HG03439 (cell line): Measurements from ENCODE around the gene GLG1.
"Not testable (repeated sequence)": the region's sequence is repeated elsewhere in the genome, so short reads cannot be mapped to it uniquely, and the experiment has no call there.

Experiments used
- ATAC-seq: cut with Tn5 transposase; IDR thresholded peaks from one replicate; pipeline ENCODE4 v1.9.1; 2021; ENCODE audit warnings: mild to moderate bottlenecking, moderate library complexity; ENCODE audit not compliant: unreplicated experiment

The GLG1 gene

GRCh38 chr16:74450967-74451760, 155.8 kb downstream of the GLG1 start:
- ATAC-seq: no peak

GRCh38 chr16:74450236-74450635, 156.7 kb downstream of the GLG1 start:
- ATAC-seq: no peak

- no peak for ATAC-seq
Measured at GRCh38 chr16:74449470-74449869, 157.4 kb downstream of the GLG1 start.

GRCh38 chr16:74448990-74449389, 157.9 kb downstream of the GLG1 start:
- ATAC-seq: no peak

DNA sequence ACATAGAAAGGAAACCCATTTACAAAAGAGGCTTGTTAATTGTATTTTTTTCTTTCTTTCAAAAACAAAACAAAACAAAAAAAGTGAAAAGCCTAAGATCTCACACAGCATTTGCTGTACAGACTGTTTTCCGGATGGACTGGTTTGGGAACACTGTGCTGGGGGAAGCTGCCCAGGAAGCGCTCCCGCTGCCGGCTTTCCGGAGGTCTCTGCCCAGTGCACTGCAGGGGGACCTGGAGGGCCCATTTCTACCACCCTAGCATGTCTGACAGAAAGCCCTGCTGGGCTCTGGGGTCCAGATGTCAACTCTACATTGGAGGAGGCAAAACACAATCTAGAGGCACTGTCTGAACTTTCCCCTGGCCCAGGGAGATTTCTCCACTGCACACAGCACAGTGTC, 159.3 kb downstream of the GLG1 start:
- no peak for ATAC-seq

DNA sequence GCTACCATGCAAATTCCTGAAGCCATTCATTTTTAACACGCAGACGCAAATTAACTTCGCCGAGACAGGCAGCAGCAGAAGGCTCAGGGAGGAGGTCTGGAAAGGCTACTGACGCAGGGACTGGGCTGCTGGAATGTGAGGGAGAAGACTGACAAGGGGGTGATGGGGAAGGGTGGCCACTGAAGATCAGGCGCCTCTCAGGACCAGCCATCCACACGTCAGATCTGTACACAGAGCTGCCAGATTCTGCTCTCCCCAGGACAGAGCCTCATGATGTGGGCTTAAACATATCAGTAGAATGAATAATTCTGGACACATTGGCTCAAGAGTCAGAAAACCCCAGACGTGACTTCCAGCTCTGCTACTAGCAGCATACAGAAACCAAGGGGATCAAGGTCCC, 160.0 kb downstream of the GLG1 start:
- ATAC-seq: no peak

DNA sequence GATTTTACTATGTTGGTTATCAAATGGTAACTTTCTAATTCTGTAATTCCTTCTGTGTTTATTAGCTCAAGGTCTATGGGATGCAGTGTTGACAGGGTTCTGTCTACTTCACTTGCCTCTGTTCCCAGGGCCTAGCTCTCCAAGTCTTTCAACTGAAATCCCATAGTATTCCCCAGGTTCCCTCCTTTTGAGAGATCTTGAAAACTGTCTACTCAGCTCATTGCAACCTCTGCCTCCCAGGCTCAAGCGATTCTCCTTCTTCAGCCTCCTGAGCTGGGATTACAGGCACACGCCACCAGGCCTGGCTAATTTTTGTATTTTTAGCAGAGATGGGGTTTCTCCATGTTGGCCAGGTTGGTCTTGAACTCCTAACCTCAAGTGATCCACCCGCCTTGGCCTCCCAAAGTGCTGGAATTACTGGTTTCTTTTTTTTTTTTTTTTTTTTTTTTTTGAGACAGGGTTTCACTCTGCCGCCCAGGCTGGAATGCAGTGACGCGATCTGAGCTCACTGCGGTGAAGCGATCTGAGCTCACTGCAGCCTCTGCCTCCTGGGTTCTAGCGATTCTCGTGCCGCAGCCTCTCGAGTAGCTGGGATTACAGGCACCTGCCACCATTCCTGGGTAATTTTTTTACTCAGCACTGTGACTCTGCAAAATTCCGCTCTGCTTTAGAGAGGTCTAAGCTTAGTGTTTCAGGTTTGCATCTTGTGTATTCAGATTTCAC, 163.1 kb downstream of the GLG1 start:
- ATAC-seq: not testable (repeated sequence)

GRCh38 chr16:74439685-74440084, 167.2 kb downstream of the GLG1 start:
- ATAC-seq: no peak

DNA sequence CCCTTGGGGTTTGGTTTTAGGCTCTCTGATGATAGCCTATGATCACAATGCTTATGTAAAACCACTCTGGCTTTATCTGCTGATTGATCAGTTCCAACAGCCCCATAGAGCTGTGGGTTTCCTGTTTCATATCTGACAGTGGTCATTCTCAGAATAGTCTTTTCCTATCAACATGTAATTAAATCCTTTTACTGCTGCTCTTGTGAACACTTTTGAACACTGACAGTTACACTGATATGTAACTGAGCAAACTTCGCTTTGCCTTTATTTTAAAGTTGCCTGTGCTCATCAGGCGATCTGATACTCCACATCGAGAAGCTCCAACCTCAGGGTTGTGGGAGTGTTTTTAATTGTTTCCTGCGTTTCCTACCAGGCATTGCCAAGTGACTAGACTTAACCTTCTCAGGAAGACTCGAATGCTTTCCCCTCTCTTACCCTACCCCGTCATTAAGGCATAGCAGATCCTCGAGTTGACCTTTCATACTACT, 168.4 kb downstream of the GLG1 start:
- no peak for ATAC-seq

- ATAC-seq: no peak
Measured at GRCh38 chr16:74431516-74431915, 175.4 kb downstream of the GLG1 start.

- ATAC-seq: peak; percentile 68
Measured at GRCh38 chr16:74430036-74430712, 176.7 kb downstream of the GLG1 start.

DNA sequence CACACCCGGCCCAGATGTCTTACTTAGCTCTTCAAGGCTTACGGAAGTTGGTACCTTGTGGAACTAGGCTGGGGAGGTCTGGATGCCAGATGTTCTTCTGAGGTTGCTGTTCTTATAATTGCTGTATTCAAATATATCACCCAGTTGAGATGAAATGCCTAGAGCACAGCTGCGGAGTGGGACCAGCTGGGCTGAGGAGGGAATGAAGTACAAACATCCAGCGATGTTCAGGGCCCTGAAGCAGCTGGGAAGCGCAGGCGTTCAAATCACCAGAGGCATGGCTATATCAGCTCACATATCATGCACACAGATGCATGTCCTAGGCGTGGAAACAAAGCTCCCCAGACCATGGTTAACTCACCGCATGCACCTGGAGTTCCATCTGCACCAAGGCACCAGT, 178.4 kb downstream of the GLG1 start:
- not testable (repeated sequence) for ATAC-seq

- not testable (repeated sequence) for ATAC-seq
Measured at GRCh38 chr16:74425751-74426150, 181.2 kb downstream of the GLG1 start.

- not testable (repeated sequence) for ATAC-seq
Measured at GRCh38 chr16:74423721-74424120, 183.2 kb downstream of the GLG1 start.

GRCh38 chr16:74422086-74422485, 184.8 kb downstream of the GLG1 start:
- not testable (repeated sequence) for ATAC-seq

- not testable (repeated sequence) for ATAC-seq
Measured at GRCh38 chr16:74421482-74421785, 185.5 kb downstream of the GLG1 start.

DNA sequence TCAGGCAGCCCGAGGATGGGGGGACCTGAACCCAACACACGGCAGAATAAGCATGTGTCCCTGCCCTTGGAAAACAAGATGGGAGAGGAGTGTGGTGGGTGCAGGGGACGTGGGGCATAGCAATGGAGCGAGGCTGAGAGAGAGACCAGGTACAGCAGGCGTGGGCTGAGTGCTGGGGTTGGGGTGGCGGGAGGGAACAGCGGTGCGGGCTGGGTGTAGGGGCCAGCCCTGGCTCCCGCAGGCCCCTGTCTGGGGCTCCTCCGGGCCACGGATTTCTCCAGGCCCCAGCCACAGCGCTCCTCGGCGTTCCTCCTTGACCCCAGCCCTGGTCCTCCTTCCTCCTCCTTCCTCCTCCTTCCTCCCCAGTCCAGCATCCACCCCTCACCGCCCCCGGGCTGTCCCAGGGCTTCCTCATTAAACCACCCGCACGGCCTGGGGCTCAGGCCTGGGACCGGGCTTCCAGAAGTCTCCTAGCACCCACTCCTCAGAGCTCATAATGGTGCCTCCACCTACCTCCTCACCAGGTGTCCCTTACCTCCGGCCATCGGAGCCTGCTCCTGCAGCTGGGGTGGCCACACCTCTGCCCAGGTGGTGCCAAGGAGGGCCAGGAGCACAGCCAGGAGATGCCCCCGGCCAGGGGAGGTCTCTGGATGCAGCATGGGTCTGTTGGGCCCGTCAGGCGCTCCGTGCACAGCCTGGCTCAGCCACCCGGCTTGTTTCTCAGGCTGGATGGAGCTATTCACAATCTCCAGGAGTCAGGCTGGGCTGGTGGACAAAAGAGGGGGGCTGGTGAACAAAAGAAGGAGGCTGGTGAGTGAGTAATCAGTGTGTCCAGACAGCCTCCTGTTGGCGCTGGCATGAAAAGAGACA, 186.1 kb downstream of the GLG1 start, which contains the start of gene CLEC18B:
Gene CLEC18B (minus strand): TSS at position 867 of the 870 bp plus-strand sequence. CDS start 208 bp downstream, at position 659.
- not testable (repeated sequence) for ATAC-seq

- not testable (repeated sequence) for ATAC-seq
Measured at GRCh38 chr16:74419811-74420210, 187.1 kb downstream of the GLG1 start.

DNA sequence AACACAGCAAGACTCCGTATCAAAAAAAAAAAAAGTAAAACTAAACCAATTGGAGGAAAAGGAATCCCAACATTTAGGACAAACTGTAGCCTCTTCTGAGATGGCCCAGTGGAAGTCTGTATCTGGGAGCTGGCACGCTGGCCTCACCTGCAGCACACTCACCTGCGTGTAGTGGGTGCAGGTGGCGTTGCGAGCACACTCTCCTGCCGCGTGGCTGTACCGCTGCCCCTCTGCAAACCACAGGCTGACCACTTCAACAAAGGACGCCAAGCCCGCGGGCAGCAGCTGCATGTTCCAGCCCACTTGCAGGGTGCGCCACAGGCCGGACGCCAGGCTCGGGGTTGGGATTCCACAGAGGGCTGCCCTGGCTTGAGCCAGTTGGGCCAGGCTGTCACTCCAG, 189.0 kb downstream of the GLG1 start:
- ATAC-seq: not testable (repeated sequence)

DNA sequence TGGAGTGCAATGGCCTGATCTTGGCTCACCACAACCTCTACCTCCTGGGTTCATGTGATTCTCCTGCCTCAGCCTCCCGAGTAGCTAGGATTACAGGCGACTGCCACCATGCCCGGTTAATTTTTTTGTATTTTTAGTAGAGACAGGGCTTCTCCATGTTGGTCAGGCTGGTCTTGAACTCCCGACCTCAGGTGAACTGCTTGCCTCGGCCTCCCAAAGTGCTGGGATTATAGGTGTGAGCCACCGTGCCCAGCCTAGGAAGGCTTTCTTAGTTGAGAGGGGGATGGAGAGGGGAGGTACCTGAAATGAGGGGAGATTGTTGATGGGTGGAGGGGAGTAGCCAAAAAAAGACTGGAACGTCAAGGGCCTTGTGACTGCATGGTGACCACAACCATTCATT, 193.0 kb downstream of the GLG1 start:
- not testable (repeated sequence) for ATAC-seq
